GM23338 (cell line): ENCODE measurements around the gene H2AZ1. TPM values are rescaled to one million over a fixed set of nuclear protein-coding genes. Genes with fewer than 3 reads are reported as not detected.

Experiments used
- ATAC-seq: fragments of 200-7000 bp; cut with Tn5 transposase; 3 replicates; pipeline ENCODE4 v1.9.1; 2020
- DNase-seq: peaks from one replicate; pipeline ENCODE4 v3.0.0-alpha.2; 2015; ENCODE audit warnings: low spot score
- H2AFZ ChIP-seq: fragments of 200-600 bp; sonication (generic); 2 replicates; pipeline ENCODE4 v1.8.0; 2016; ENCODE audit warnings: antibody characterized with exemption, mild to moderate bottlenecking, moderate library complexity
- H3F3A ChIP-seq: fragments of 200-600 bp; sonication (generic); replicated peaks from 2 replicates; pipeline ENCODE4 v1.8.0; 2017; ENCODE audit warnings: antibody characterized with exemption, mixed run types, low read depth
- H3K27ac ChIP-seq: fragments of 200-600 bp; sonication (generic); 2 replicates; pipeline ENCODE4 v1.6.1; 2016; ENCODE audit warnings: low read depth
- H3K27me3 ChIP-seq: fragments of 200-600 bp; sonication (generic); 2 replicates; pipeline ENCODE4 v1.8.0; 2016; ENCODE audit warnings: mild to moderate bottlenecking, mixed run types, moderate library complexity; ENCODE audit not compliant: insufficient read depth
- H3K36me3 ChIP-seq: fragments of 200-600 bp; sonication (generic); 2 replicates; pipeline ENCODE4 v1.8.0; 2016; ENCODE audit warnings: mild to moderate bottlenecking; ENCODE audit not compliant: insufficient read depth
- H3K4me1 ChIP-seq: fragments of 200-600 bp; sonication (generic); 2 replicates; pipeline ENCODE4 v1.8.0; 2016; ENCODE audit warnings: mild to moderate bottlenecking, moderate library complexity; ENCODE audit not compliant: insufficient read depth
- H3K4me2 ChIP-seq: fragments of 200-600 bp; sonication (generic); 2 replicates; pipeline ENCODE4 v1.7.1; 2017; ENCODE audit warnings: mixed run types
- H3K4me3 ChIP-seq: fragments of 200-600 bp; sonication (generic); 2 replicates; pipeline ENCODE4 v1.6.1; 2016; ENCODE audit warnings: mixed run types
- H3K79me2 ChIP-seq: fragments of 200-600 bp; sonication (generic); replicated peaks from 2 replicates; pipeline ENCODE4 v1.8.0; 2017; ENCODE audit warnings: mild to moderate bottlenecking; ENCODE audit not compliant: insufficient read depth
- H3K9me2 ChIP-seq: fragments of 200-600 bp; sonication (generic); 2 replicates; pipeline ENCODE4 v1.8.0; 2017; ENCODE audit not compliant: insufficient read depth
- H4K20me1 ChIP-seq: fragments of 200-600 bp; sonication (generic); replicated peaks from 2 replicates; pipeline ENCODE4 v1.8.0; 2017; ENCODE audit warnings: mild to moderate bottlenecking; ENCODE audit not compliant: insufficient read depth
- H3K27ac Mint-ChIP-seq: 2 replicates; pipeline ENCODE4 v1.8.0; 2020; ENCODE audit warnings: inconsistent platforms, mild to moderate bottlenecking, moderate library complexity, mixed read lengths
- H3K27me3 Mint-ChIP-seq: 3 replicates; pipeline ENCODE4 v1.8.0; 2022; ENCODE audit warnings: low read depth, mild to moderate bottlenecking, moderate library complexity, mixed read lengths, inconsistent platforms; ENCODE audit not compliant: insufficient read depth, poor library complexity
- H3K36me3 Mint-ChIP-seq: 3 replicates; pipeline ENCODE4 v1.8.0; 2021; ENCODE audit warnings: low read depth, mild to moderate bottlenecking, inconsistent platforms, moderate library complexity, mixed read lengths
- H3K4me1 Mint-ChIP-seq: 3 replicates; pipeline ENCODE4 v1.8.0; 2020; ENCODE audit warnings: mild to moderate bottlenecking, inconsistent platforms, mixed read lengths
- H3K4me3 Mint-ChIP-seq: 3 replicates; pipeline ENCODE4 v1.8.0; 2021; ENCODE audit warnings: moderate library complexity, mild to moderate bottlenecking, inconsistent platforms, mixed read lengths
- H3K9me3 Mint-ChIP-seq: 3 replicates; pipeline ENCODE4 v1.8.0; 2020; ENCODE audit warnings: moderate library complexity, mild to moderate bottlenecking, inconsistent platforms, mixed read lengths
- CREB1 ChIP-seq: fragments of 250-450 bp; sonication (Bioruptor Pico); IDR thresholded peaks from 2 replicates; pipeline ENCODE4 v1.5.0; 2020; ENCODE audit warnings: low read depth, mild to moderate bottlenecking, moderate library complexity
- ETS1 ChIP-seq: IDR thresholded peaks from 2 replicates; pipeline ENCODE4 v1.6.1; 2016; ENCODE audit warnings: antibody characterized with exemption
- JUNB ChIP-seq: IDR thresholded peaks from one replicate; pipeline ENCODE4 v1.6.1; 2016; ENCODE audit warnings: antibody characterized with exemption; ENCODE audit not compliant: unreplicated experiment
- REST ChIP-seq: IDR thresholded peaks from one replicate; pipeline ENCODE4 v1.6.1; 2018; ENCODE audit warnings: antibody characterized with exemption; ENCODE audit not compliant: unreplicated experiment
- STAT1 ChIP-seq: IDR thresholded peaks from one replicate; pipeline ENCODE4 v1.6.1; 2016; ENCODE audit warnings: antibody characterized with exemption; ENCODE audit not compliant: unreplicated experiment
- ZNF114 ChIP-seq: fragments of 250-450 bp; sonication (Bioruptor Pico); IDR thresholded peaks from 2 replicates; pipeline ENCODE4 v1.5.0; 2020; ENCODE audit warnings: mild to moderate bottlenecking, moderate library complexity
- ZNF331 ChIP-seq: fragments of 250-450 bp; sonication (Bioruptor Pico); IDR thresholded peaks from 2 replicates; pipeline ENCODE4 v1.5.0; 2020; ENCODE audit warnings: low read depth, mild to moderate bottlenecking, moderate library complexity
- ZNF462 ChIP-seq: fragments of 250-450 bp; sonication (Bioruptor Pico); IDR thresholded peaks from 2 replicates; pipeline ENCODE4 v1.5.0; 2020; ENCODE audit warnings: mild to moderate bottlenecking, moderate library complexity
- polyA plus RNA-seq: library from polyadenylated mRNA; unstranded; fragments of >200 nt; fragmentation: Nextera tagmentation; extraction: Ambion mirVana; gene quantifications from 2 replicates; pipeline ENCODE4 v1.2.1, GENCODE V29; 2016
- total RNA-seq: library from RNA; depleted of rRNA; stranded (reverse); fragments of >200 nt; shearing (Covaris generic); gene quantifications from 2 replicates; pipeline ENCODE4 v1.2.3, GENCODE V29; 2014

H2AZ1 gene
- total and polyA plus RNA-seq, 2 experiments from 2014 or later, result 585 to 1,933 TPM

- no peak for TF ChIP-seq REST
- TF ChIP-seq ZNF331 (CRISPR knock-in tag), result no peak
- no peak for TF ChIP-seq ZNF114 (CRISPR knock-in tag)
- TF ChIP-seq ETS1, result no peak
Observed at GRCh38 chr4:99934891-99935290, 15.2 kb downstream of the H2AZ1 start (continued).

- H3K4me3 ChIP-seq, result no peak overlapping the region
- H3K27ac ChIP-seq, result no peak overlapping the region
- no peaks in the 10 kb centered on the region for H3K4me1 ChIP-seq
- H3F3A ChIP-seq, result no peaks in the 10 kb centered on the region
- ATAC-seq (no peak), DNase-seq (no peak)
- no peak overlapping the region for H3K27ac Mint-ChIP-seq
- no peak overlapping the region for H2AFZ ChIP-seq
- no peaks in the 10 kb centered on the region for H3K4me1 Mint-ChIP-seq
- H3K9me2 ChIP-seq, result no peaks in the 10 kb centered on the region
- no peaks in the 10 kb centered on the region for H4K20me1 ChIP-seq
- H3K9me3 Mint-ChIP-seq, result no peaks in the 10 kb centered on the region
- H3K27me3 ChIP-seq, result no peaks in the 10 kb centered on the region
- H3K4me2 ChIP-seq, result no peak overlapping the region
- H3K36me3 ChIP-seq, result no peaks in the 10 kb centered on the region; the same call in 1 of the 2 replicates
- TF ChIP-seq CREB1 (CRISPR knock-in tag) (no peak), STAT1 (no peak), JUNB (no peak), ZNF462 (CRISPR knock-in tag) (no peak)
- peaks cover 9% of the 10 kb centered on the region; the same call in 2 of the 3 replicates for H3K36me3 Mint-ChIP-seq
- peaks cover 1% of the 10 kb centered on the region for H3K27me3 Mint-ChIP-seq
- no peak overlapping the region for H3K4me3 Mint-ChIP-seq
- peaks cover 44% of the 10 kb centered on the region for H3K79me2 ChIP-seq
Observed at GRCh38 chr4:99927566-99927965, 22.5 kb downstream of the H2AZ1 start.
